DOHH2 (cell line): ENCODE data around the gene CCDC88C.

Experiments used
- CTCF ChIP-seq: fragments of 200-600 bp; sonication (generic); IDR thresholded peaks from one replicate; pipeline ENCODE4 v1.5.1; 2014; ENCODE audit warnings: antibody characterized with exemption, mild to moderate bottlenecking, low read depth, low read length; ENCODE audit not compliant: poor library complexity, severe bottlenecking
- EZH2phosphoT487 ChIP-seq: fragments of 200-600 bp; sonication (generic); IDR thresholded peaks from 2 replicates; pipeline ENCODE4 v1.6.1; 2017; ENCODE audit warnings: borderline replicate concordance, mild to moderate bottlenecking, antibody characterized with exemption, low read length, moderate library complexity, mixed read lengths

DNA sequence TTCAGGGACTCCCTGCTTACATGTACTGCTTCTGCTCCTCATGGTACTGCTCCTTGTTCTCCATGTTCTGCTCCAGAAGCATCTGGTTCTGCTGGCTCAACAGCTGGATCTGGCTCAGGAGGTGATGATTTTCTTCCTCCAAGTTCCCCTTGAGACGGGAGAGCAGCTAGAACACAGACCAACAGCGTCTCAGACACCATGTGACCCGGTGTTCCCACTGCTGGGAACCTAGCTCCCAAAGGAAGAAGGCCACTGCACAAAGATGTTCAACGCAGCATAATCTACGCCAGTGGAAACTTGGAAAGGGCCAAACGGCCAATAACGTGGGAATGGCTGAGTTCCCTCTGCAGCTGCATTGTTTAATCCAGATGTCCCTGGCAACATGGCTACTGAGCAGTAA, 123.5 kb downstream of the CCDC88C start:
- TF ChIP-seq CTCF: no peak
- TF ChIP-seq EZH2phosphoT487: no peak
